ENCODE measurements around the gene CRHR1.

The CRHR1 gene

DNA sequence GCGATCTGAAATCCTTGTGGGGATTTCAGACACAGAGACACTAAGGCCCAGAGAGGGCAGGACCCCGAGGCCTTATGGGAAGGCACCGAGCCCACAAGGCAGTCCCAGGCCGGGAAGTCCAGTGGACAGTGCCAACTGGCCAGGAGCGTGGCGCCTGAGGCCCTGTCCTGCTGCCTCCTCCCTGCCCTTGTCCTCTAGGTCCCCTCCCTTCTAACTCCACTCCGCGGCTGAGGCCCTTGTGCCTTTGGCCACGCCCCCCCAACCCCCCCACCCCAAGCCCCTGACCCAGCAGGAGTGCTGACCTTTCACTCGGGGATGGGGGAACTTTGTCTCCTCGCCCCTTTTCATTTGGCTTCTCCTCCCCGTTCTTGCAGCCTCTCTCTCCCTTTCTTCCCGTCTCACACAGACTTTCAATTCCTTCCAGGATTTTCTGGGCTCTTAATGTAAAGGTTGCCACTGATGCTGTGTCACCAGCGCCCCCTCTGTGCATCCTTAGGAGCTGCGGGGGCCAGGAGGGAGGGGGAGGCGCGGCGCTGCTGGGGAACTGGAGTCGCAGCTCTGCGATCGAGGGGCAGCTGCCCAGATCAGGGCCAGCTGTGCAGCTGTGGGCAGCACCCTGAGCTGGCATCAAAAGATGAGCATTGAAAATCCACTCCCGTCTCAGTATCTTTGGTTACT, 29.1 kb downstream of the CRHR1 start:
- H3K36me3 Mint-ChIP-seq, result no peaks in the 10 kb centered on the region
- H3K4me1 Mint-ChIP-seq, result no peaks in the 10 kb centered on the region
- ATAC-seq (ENCODE audit: low read depth) (no peak), DNase-seq (ENCODE audit: low spot score in 2 of 2) (no peak)
- peaks cover 18% of the 10 kb centered on the region for H3K27me3 Mint-ChIP-seq
- no peak overlapping the region for H3K27ac Mint-ChIP-seq
- H3K4me3 Mint-ChIP-seq, result no peak overlapping the region
- no peaks in the 10 kb centered on the region for H3K9me3 Mint-ChIP-seq

- no peaks in the 10 kb centered on the region for H3K36me3 Mint-ChIP-seq
- H3K27me3 Mint-ChIP-seq, result peaks cover 14% of the 10 kb centered on the region
- no peak overlapping the region for H3K27ac Mint-ChIP-seq
These were observed 30.8 kb downstream of the CRHR1 start for GRCh38 chr17:45814622-45815606.

GRCh38 chr17:45815752-45816151, 31.6 kb downstream of the CRHR1 start:
- Mint-ChIP-seq H3K4me3 (no peak overlapping the region), H3K36me3 (no peaks in the 10 kb centered on the region), H3K4me1 (no peaks in the 10 kb centered on the region), H3K27me3 (peaks cover 15% of the 10 kb centered on the region), H3K9me3 (no peaks in the 10 kb centered on the region), H3K27ac (no peak overlapping the region)
- DNase-seq (ENCODE audit: low spot score in 2 of 2) (no peak), ATAC-seq (ENCODE audit: low read depth) (no peak)

More at GRCh38 chr17:45814622-45815606, 30.8 kb downstream of the CRHR1 start:
- Mint-ChIP-seq H3K4me3 (no peak overlapping the region), H3K4me1 (no peaks in the 10 kb centered on the region), H3K9me3 (no peaks in the 10 kb centered on the region)
- DNase-seq (ENCODE audit: low spot score in 2 of 2), result no peak
- ATAC-seq (ENCODE audit: low read depth), result no peak

DNA sequence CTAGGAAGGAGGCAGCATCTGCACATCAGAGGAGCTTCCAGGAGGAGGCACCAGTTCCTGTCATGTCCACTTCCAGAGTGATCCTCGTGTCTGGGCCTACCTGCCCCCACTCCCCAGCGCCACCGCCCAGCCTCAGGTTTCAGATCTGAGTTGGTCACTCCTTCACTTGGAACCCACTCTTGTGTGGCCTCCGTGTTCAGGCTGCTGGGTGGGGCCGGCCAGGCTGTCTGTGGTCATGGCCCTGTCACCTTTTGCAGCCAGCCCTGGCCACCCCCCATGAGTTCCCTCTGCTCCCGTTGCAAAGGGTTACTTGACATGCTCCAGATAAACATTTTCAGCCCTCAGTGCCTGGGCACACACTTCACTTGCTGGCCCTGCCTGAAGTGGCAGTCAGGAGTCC, 33.9 kb downstream of the CRHR1 start:
- no peaks in the 10 kb centered on the region for H3K36me3 Mint-ChIP-seq
- H3K27ac Mint-ChIP-seq, result no peak overlapping the region
- H3K27me3 Mint-ChIP-seq, result peaks cover 12% of the 10 kb centered on the region
- ATAC-seq (ENCODE audit: low read depth), result no peak
- H3K4me1 Mint-ChIP-seq, result no peaks in the 10 kb centered on the region
- H3K4me3 Mint-ChIP-seq, result no peak overlapping the region
- no peaks in the 10 kb centered on the region for H3K9me3 Mint-ChIP-seq
- no peak for DNase-seq (ENCODE audit: low spot score in 2 of 2)

DNA sequence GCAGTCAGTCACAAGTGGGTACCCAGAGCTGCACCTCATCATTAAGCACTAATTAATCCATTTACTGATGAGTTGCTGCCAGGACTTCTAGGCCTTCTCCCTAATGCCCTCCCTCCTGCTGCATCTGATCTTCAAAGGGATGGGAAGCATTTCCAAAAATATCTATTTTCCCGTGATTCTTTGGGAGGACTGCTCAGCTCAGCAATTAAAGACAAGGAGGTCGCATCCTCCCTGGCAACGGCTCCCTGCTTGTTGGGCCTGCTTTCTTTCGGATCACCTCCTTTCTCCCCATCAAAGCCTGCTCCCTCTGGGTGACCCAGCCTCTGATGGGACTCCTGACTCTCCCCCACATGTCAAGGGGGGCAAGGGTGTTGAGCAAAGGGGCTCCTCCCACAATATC, 34.6 kb downstream of the CRHR1 start:
- H3K4me1 Mint-ChIP-seq, result no peaks in the 10 kb centered on the region
- H3K36me3 Mint-ChIP-seq, result no peaks in the 10 kb centered on the region
- no peak for ATAC-seq (ENCODE audit: low read depth)
- no peak for DNase-seq (ENCODE audit: low spot score in 2 of 2)
- peaks cover 11% of the 10 kb centered on the region for H3K27me3 Mint-ChIP-seq
- no peak overlapping the region for H3K27ac Mint-ChIP-seq
- H3K9me3 Mint-ChIP-seq, result no peaks in the 10 kb centered on the region
- no peak overlapping the region for H3K4me3 Mint-ChIP-seq

GRCh38 chr17:45819632-45820031, 35.5 kb downstream of the CRHR1 start:
- Mint-ChIP-seq H3K4me3 (no peak overlapping the region), H3K36me3 (no peaks in the 10 kb centered on the region), H3K27me3 (peaks cover 7% of the 10 kb centered on the region), H3K4me1 (no peaks in the 10 kb centered on the region), H3K9me3 (no peaks in the 10 kb centered on the region), H3K27ac (no peak overlapping the region)
- ATAC-seq (ENCODE audit: low read depth) (no peak), DNase-seq (ENCODE audit: low spot score in 2 of 2) (no peak)

GRCh38 chr17:45820052-45820780, 36.1 kb downstream of the CRHR1 start:
- ATAC-seq (ENCODE audit: low read depth), result no peak
- no peak overlapping the region for H3K27ac Mint-ChIP-seq

GRCh38 chr17:45821147-45821546, 37.0 kb downstream of the CRHR1 start:
- Mint-ChIP-seq H3K9me3 (no peaks in the 10 kb centered on the region), H3K27ac (no peak overlapping the region), H3K27me3 (peaks cover 7% of the 10 kb centered on the region), H3K36me3 (no peaks in the 10 kb centered on the region), H3K4me3 (no peak overlapping the region), H3K4me1 (no peaks in the 10 kb centered on the region)
- ATAC-seq (ENCODE audit: low read depth), result no peak
- DNase-seq (ENCODE audit: low spot score in 2 of 2), result no peak

More at GRCh38 chr17:45820052-45820780, 36.1 kb downstream of the CRHR1 start:
- Mint-ChIP-seq H3K4me3 (no peak overlapping the region), H3K9me3 (no peaks in the 10 kb centered on the region), H3K36me3 (no peaks in the 10 kb centered on the region), H3K27me3 (peaks cover 7% of the 10 kb centered on the region), H3K4me1 (no peaks in the 10 kb centered on the region)
- DNase-seq (ENCODE audit: low spot score in 2 of 2), result no peak

DNA sequence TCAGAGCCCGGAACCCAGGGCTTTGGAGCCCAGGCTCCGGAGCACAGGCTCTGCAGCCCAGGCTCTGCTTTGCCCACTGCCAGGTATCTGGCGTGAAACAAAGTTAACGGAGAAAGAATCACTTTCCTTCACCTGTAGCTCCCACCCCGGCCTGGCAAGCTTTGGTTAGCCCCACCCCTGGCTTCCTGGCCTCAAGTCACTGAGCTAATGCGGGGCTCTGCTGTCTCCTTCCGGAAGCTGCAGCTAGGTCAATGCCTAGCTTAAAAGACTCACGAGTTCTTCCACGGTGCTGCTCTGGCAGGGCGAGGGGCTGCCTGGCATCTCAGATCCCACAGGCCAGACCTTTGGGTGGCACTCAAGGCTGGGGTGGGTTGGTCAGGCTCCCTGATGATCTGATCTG, 39.5 kb downstream of the CRHR1 start:
- H3K36me3 Mint-ChIP-seq, result no peaks in the 10 kb centered on the region
- DNase-seq (ENCODE audit: low spot score in 2 of 2), result no peak
- peaks cover 8% of the 10 kb centered on the region for H3K27me3 Mint-ChIP-seq
- H3K4me1 Mint-ChIP-seq, result no peaks in the 10 kb centered on the region
- no peak for ATAC-seq (ENCODE audit: low read depth)
- H3K9me3 Mint-ChIP-seq, result no peaks in the 10 kb centered on the region
- no peak overlapping the region for H3K27ac Mint-ChIP-seq
- H3K4me3 Mint-ChIP-seq, result no peak overlapping the region

DNA sequence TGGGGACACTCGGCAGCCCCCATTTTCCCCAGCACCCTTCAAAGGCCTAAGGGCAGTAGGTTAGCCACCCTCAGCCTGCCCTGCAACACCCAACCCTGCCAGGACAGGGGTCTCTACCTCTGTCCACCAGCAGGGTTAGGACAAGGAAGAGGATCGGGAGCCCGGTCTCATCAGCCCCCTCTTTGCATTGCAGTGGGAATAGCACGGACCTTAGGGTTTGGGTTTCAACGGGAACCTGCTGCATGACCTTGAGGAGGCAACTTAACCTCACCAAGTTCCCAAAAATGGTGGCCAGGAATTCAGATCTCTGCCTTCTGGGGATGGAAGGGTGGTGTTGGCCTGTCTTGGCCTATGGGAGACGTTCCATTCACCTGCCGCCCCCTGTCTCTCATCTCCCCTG, 40.4 kb downstream of the CRHR1 start:
- no peaks in the 10 kb centered on the region for H3K36me3 Mint-ChIP-seq
- H3K4me3 Mint-ChIP-seq, result no peak overlapping the region
- DNase-seq (ENCODE audit: low spot score in 2 of 2), result no peak
- no peak overlapping the region for H3K27ac Mint-ChIP-seq
- H3K4me1 Mint-ChIP-seq, result no peaks in the 10 kb centered on the region
- ATAC-seq (ENCODE audit: low read depth), result no peak
- no peaks in the 10 kb centered on the region for H3K9me3 Mint-ChIP-seq
- H3K27me3 Mint-ChIP-seq, result peaks cover 8% of the 10 kb centered on the region

- Mint-ChIP-seq H3K4me1 (no peaks in the 10 kb centered on the region), H3K27ac (no peak overlapping the region), H3K27me3 (peaks cover 8% of the 10 kb centered on the region), H3K9me3 (no peaks in the 10 kb centered on the region), H3K4me3 (no peak overlapping the region), H3K36me3 (no peaks in the 10 kb centered on the region)
- DNase-seq (ENCODE audit: low spot score in 2 of 2), result no peak
- ATAC-seq (ENCODE audit: low read depth), result no peak
These were observed 40.9 kb downstream of the CRHR1 start for GRCh38 chr17:45824901-45825492.

GRCh38 chr17:45825792-45826191, 41.7 kb downstream of the CRHR1 start:
- H3K4me3 Mint-ChIP-seq, result no peak overlapping the region
- H3K9me3 Mint-ChIP-seq, result no peaks in the 10 kb centered on the region
- DNase-seq (ENCODE audit: low spot score in 2 of 2), result no peak
- ATAC-seq (ENCODE audit: low read depth), result no peak
- H3K36me3 Mint-ChIP-seq, result no peaks in the 10 kb centered on the region
- no peaks in the 10 kb centered on the region for H3K4me1 Mint-ChIP-seq
- no peak overlapping the region for H3K27ac Mint-ChIP-seq
- H3K27me3 Mint-ChIP-seq, result peaks cover 6% of the 10 kb centered on the region

DNA sequence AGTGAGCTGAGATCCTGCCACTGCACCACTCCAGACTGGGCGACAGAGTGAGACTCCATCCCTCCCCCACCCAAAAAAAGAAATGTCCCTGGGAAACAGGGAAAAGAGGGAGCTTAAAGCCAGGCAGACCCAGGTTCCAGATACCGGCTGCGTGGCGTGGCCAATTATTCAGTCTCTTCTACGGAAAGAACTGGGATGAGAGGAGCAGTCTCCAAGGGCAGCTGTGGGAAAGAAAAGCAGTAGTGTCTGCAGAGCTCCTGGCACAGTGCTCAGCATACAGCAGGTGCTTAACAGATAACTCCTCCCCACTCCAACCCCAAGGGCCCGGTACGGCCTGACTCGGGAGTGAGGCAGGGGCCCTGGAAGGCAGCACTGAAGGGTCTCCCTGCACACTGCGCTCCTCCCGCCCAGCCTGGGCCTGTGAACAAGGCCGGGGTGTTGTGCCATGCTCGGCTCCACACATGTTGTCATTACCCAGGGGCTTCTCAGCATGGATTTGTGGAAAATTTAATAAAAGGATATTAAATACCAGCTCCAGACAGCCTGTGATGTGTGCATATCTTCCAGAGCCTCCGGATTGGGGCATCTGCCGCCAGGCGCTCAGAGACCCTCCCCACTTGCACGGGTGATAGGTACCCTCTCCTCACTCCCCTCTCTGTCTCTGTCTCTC, 42.9 kb downstream of the CRHR1 start:
- DNase-seq (ENCODE audit: low spot score in 2 of 2), result no peak
- no peaks in the 10 kb centered on the region for H3K4me1 Mint-ChIP-seq
- H3K36me3 Mint-ChIP-seq, result no peaks in the 10 kb centered on the region
- H3K4me3 Mint-ChIP-seq, result no peak overlapping the region
- H3K27ac Mint-ChIP-seq, result no peak overlapping the region
- no peak for ATAC-seq (ENCODE audit: low read depth)
- no peaks in the 10 kb centered on the region for H3K9me3 Mint-ChIP-seq
- peaks cover 3% of the 10 kb centered on the region for H3K27me3 Mint-ChIP-seq
